ENCODE results near the gene WNT9A.

WNT9A gene

DNA sequence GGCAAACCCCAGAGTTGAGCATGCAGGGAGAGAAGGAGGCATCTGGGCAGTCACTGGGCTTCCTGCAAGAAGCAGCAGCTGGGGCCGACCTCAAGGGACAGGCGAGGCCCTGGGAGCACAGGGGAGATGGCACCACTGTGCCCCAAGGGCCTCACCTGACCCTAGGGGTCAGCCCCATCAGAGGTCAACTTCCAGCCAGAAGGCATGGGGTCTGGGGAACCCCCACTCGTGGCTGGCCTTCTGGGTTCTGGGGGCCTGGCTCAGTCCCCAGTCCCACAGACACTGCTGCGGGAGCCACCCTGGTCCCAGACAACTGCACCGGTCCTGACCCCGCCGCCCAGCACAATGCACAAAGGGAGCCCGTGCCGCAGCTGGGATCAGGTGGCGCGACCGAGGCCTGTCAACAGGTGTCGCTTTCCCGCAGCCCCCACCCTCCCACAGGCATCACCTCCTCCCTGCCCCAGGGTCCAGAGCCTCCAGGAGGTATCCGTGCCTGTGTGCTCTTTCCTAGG lies 6.2 kb downstream of the WNT9A start:
- no peak for DNase-seq (ENCODE audit: low read depth in 2 of 2)

DNA sequence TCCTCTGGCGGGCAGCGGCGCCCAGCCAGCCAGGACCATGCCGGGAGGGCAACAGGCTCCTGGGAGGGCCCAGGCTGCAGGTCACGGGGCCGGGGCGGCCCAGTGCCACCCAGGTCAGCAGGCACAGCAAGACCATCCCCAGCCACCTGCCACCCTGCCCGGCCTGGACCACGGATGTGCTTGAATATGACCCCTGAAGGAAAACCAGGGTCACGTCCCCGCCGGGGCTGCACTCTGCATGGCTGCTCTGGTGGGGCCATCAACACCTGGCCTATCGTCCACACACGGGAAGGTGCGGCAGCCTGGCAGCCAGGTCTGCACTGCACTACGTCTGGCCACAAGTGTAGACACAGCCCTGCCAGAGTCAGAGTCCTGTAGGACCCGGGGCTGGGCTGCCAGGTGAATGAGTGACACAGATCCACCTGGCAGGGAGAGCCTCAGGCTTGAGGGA lies 6.9 kb downstream of the WNT9A start:
- DNase-seq (ENCODE audit: low read depth in 2 of 2) = no peak

DNA sequence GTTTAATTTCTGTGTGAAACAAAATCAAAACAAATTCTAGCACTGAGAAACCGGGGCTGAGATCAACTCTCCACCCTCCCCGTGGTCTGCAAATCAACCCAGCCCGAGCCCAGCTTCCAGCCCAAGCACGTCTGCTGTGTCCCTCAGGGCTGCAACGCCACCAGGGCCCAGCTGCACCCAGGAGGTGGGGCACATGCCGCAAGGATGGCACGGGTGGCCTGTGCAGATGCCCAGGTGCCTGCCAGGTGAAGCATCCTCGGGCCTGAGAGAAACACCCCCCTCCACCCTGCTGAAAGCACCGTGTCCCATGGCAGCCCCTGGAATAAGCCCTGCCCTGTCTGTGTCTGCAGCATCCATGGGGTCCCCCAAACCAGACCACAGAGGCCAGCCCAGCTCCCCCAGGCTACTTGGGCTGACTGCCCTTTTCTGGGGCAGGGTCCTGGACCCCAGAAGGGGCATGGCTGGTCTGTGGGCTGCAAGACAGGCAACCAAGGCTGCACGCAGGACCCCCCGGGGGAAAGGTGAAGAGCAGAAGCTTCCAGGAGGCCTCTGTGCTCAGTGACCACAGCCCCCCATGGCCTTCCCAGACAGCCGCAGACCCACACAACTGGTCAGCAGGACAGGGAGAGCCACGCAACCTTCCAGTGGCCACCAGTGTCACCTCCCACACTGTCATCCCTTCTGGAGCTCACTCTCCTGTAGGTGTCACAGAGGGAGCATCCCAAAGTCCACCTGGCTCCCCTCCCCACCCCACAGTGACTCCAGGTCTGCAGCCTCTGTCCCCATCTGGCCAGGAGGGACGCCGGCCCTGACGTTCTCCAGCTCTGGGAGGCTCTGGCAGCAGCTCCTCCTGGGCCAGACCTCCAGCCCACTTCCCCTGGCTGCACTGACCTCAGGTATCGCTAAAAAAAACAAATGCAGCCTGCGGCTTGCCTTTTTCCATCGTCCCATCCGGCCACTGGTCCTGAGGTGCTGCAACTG lies 7.7 kb downstream of the WNT9A start:
- no peak for DNase-seq (ENCODE audit: low read depth in 2 of 2)

GRCh38 chr1:227938911-227939790 lies 8.6 kb downstream of the WNT9A start:
- DNase-seq (ENCODE audit: low read depth in 2 of 2) = no peak

GRCh38 chr1:227938276-227938675 lies 9.5 kb downstream of the WNT9A start:
- DNase-seq (ENCODE audit: low read depth in 2 of 2) = no peak

DNA sequence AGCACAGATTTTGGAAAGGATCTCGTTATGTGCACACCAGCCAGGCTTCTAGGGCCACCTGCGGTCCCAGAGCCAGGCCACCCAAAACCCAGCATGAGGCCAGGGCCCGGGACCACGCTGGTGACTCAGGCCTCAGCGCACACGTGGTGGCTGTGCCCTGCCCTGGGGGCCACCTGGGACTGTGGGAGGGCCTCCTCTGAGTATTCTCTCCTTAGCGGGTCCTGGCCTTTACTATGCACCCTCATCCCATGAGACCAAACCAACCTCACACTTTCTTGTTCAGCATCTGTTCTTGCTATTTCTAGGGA lies 9.9 kb downstream of the WNT9A start:
- DNase-seq (ENCODE audit: low read depth in 2 of 2) = no peak

- no peak for DNase-seq (ENCODE audit: low read depth in 2 of 2)
Observed at GRCh38 chr1:227937031-227937837, 10.5 kb downstream of the WNT9A start.

DNA sequence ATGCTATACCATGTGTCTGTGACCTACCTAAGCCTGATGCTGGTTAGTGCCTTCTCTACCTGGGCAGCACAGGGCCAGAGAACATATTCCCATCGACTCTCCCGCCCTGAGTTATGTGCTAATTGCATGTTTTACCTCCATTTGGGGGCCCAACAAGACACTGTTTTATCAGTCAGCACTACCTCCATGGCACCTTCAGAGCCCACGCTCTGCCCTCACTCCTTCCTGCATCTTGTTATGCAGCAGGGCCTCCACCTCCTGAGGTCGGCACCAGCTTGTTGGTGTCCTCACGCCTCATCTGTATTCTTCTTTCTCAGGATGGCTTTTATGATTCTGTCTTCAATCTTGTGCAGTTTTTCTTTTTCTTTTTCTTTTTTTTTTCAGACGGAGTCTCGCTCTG lies 11.9 kb downstream of the WNT9A start:
- DNase-seq (ENCODE audit: low read depth in 2 of 2) = no peak

- peak; percentile 19 to 27 for DNase-seq (ENCODE audit: low read depth in 2 of 2)
Observed at GRCh38 chr1:227934476-227935313, 13.0 kb downstream of the WNT9A start.

GRCh38 chr1:227929751-227930472 lies 17.8 kb downstream of the WNT9A start:
- DNase-seq (ENCODE audit: low read depth in 2 of 2) = no peak

- DNase-seq (ENCODE audit: low read depth in 2 of 2) = no peak
Observed at GRCh38 chr1:227928811-227929375, 18.8 kb downstream of the WNT9A start.

DNA sequence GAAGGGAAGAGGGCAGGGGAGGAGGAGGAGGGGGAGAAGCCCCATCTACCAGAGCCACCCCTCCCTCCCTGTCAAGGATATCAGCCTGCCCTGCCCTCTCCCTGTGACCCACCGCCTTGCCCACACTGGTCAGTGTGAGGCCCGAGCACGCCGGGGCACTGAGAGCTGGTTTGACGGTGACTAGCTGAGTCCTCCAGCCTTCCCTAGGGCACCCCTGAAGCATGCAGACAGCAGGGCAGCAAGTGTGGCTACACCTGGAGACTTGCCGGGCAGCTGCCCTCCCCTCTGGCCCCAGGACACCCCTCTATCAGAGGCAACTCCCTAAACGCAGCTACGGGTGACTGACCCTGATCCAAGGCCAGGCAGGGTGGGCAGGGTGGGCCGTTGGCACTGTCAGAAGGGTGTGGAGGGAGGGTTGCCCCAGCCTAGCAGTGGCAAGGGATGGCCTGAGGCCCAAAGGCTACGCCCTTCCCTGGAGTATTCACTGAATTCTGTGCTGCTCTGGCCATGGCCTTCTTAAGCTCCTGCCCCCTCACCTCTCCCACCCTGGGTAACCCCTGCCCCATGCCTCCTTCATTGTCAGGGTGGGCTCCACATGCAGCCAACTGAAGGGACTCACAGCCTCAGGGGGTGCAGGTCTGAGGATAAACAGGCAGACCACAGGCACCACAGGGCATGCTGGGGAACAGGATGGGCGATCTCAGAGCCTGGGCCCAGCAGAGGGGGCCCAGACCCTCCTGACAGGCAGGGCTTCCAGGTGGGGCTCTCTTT lies 19.6 kb downstream of the WNT9A start:
- DNase-seq (ENCODE audit: low read depth in 2 of 2) = no peak

DNA sequence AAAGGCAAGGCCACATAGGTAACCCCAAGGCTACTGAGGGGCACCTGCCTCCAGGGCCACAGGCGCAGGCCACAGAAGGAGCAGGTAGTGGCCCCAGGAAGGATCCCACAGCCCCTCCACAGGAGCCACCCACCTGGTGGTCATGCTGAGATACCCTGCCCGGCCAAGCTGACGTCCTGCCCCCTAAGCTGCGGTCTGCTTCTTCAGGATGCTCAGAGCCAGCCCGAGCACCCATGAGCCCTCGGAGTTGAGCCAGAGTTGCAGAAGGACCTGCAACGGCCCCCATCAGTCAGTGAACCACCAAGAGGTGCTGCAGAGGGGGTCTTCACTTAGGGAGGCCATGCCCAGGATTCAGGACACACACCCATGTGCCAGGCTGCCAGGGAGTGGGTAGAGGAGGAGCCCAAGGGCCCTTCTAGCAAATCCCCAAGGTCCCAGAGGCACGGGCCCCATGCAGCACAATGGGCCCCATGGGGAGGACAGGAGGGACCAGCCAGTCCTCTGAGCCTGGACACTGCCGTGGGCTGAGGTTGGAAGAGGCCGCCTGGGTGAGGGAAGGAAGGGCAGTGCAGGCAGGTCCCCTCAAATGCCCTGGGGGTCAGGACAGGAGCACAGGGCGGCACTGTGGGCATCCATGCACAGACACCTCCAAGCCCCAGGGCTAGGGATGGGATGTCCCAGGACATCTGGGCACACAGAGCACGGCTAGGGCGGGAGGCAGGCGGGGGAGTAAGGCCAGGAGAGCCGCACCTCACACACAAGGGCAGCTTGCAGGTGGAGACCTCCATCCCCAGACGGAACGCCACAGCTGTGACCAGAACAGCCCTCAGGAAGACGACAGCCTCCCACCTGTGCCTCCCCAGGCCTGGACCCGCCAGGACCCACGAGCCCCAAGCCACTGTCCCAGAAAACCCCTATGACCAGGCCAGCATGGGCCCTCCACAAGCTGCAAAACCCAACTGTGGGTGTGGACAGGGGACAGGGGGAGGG lies 20.5 kb downstream of the WNT9A start:
- DNase-seq (ENCODE audit: low read depth in 2 of 2) = no peak

DNA sequence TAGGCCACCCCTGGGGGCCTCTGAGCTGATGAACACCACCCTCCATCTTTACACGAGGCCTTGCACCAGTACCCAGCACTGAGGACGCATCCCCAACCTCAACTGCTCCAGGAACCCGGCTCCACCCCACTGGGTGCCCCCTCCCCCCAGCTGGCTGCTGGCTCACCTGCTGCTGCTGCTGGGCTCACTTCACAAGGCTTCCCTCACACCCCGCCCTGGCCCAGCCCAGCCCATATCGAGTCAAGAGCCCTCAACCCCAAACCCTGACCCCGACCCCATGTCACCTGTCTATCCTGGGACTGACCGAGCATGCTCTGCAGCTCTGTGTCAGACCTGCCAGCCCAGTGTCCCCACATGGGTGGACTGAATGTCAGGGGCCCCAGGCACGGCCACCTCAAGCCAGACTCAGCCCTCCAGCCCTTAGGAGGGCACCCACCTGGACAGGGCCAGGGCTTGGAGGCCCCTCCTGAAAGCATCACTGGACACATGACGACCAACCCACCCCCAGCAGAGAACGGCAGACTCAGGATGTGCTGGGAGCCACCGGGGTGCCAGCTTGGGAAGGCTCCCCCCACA lies 21.4 kb downstream of the WNT9A start:
- no peak for DNase-seq (ENCODE audit: low read depth in 2 of 2)

GRCh38 chr1:227925582-227926198 lies 22.0 kb downstream of the WNT9A start:
- DNase-seq (ENCODE audit: low read depth in 2 of 2) = no peak

GRCh38 chr1:227924833-227925574 lies 22.7 kb downstream of the WNT9A start:
- DNase-seq (ENCODE audit: low read depth in 2 of 2) = no peak

Data from activated CD4-positive, alpha-beta T cell treated with anti-CD3 and anti-CD28 coated beads for 24 hours (primary cell).